Keratinocyte (primary cell): ENCODE data around the gene ZNF274. TPM values are rescaled to one million over a fixed set of nuclear protein-coding genes. Genes with fewer than 3 reads are reported as not detected.

ENCODE experiments used
- DNase-seq: peaks from one replicate; pipeline ENCODE4 v3.0.0-alpha.2; 2011; ENCODE audit warnings: low read depth, missing footprints, low spot score
- FAIRE-seq: peaks from 2 replicates; lab custom pipeline; 2011; peaks lifted over from hg19 to GRCh38; lab: Jason Lieb, UNC
- H2AFZ ChIP-seq: 2 replicates; pipeline ENCODE4 v1.6.0; 2012; ENCODE audit warnings: low read length, control low read depth, inconsistent platforms; ENCODE audit not compliant: control insufficient read depth
- H3K27ac ChIP-seq: 2 replicates; pipeline ENCODE4 v1.5.1; 2011; ENCODE audit warnings: low read length; ENCODE audit not compliant: control insufficient read depth, insufficient read depth
- H3K27me3 ChIP-seq: 3 replicates; pipeline ENCODE4 v1.6.0; 2011; ENCODE audit warnings: low read length; ENCODE audit not compliant: control insufficient read depth, insufficient read depth; ENCODE audit errors: extremely low read depth
- H3K36me3 ChIP-seq, 2 experiments: 2 replicates in 1 of 2; 3 replicates in 1 of 2; pipeline ENCODE4 v1.5.1; 2011; ENCODE audit warnings: low read length in 2 of 2, mild to moderate bottlenecking in 1 of 2; ENCODE audit not compliant: control insufficient read depth in 2 of 2, insufficient read depth in 2 of 2; ENCODE audit errors: extremely low read depth in 1 of 2
- H3K4me1 ChIP-seq: 3 replicates; pipeline ENCODE4 v1.5.1; 2011; ENCODE audit warnings: low read length; ENCODE audit not compliant: control insufficient read depth, insufficient read depth; ENCODE audit errors: extremely low read depth
- H3K4me2 ChIP-seq: 3 replicates; pipeline ENCODE4 v1.6.0; 2011; ENCODE audit warnings: low read depth, low read length; ENCODE audit not compliant: control insufficient read depth, insufficient read depth; ENCODE audit errors: extremely low read depth
- H3K4me3 ChIP-seq, 3 experiments: fragments of 200-600 bp in 1 of 3; sonication (generic) in 1 of 3; 2 replicates in 2 of 3; 3 replicates in 1 of 3; pipeline ENCODE4 v1.5.1; 2011 to 2016; ENCODE audit warnings: low read length in 3 of 3, mild to moderate bottlenecking in 3 of 3, control low read depth in 2 of 3, inconsistent platforms in 1 of 3, low read depth in 1 of 3, mixed read lengths in 1 of 3, mixed run types in 1 of 3, moderate library complexity in 1 of 3; ENCODE audit not compliant: control insufficient read depth in 2 of 3, insufficient read depth in 2 of 3; ENCODE audit errors: extremely low read depth in 1 of 3
- H3K79me2 ChIP-seq: 2 replicates; pipeline ENCODE4 v1.6.0; 2012; ENCODE audit warnings: low read length; ENCODE audit not compliant: control insufficient read depth, insufficient read depth
- H3K9ac ChIP-seq: 3 replicates; pipeline ENCODE4 v1.6.0; 2011; ENCODE audit warnings: low read length; ENCODE audit not compliant: control insufficient read depth, insufficient read depth; ENCODE audit errors: extremely low read depth
- H3K9me1 ChIP-seq: 3 replicates; pipeline ENCODE4 v1.6.0; 2011; ENCODE audit warnings: low read length; ENCODE audit not compliant: control insufficient read depth, insufficient read depth; ENCODE audit errors: extremely low read depth
- H3K9me3 ChIP-seq: 2 replicates; pipeline ENCODE4 v1.5.1; 2012; ENCODE audit warnings: low read depth, low read length; ENCODE audit not compliant: control insufficient read depth
- H4K20me1 ChIP-seq: 3 replicates; pipeline ENCODE4 v1.6.0; 2011; ENCODE audit warnings: low read length; ENCODE audit not compliant: control insufficient read depth, insufficient read depth; ENCODE audit errors: extremely low read depth
- CTCF ChIP-seq, 3 experiments: IDR thresholded peaks in 1 of 3; conservative IDR thresholded peaks in 1 of 3; optimal IDR thresholded peaks in 1 of 3; 2 replicates in 2 of 3; 3 replicates in 1 of 3; pipeline versions ENCODE3 to v1.5.1; 2011; ENCODE audit warnings: low read length in 3 of 3, mild to moderate bottlenecking in 3 of 3, moderate library complexity in 2 of 3, control low read depth in 1 of 3, inconsistent platforms in 1 of 3; ENCODE audit not compliant: insufficient read depth in 2 of 3; ENCODE audit errors: extremely low read depth in 1 of 3
- EZH2 ChIP-seq: IDR thresholded peaks from one replicate; pipeline ENCODE4 v1.6.1; 2012; ENCODE audit warnings: inconsistent platforms, mild to moderate bottlenecking, low read length, moderate library complexity
- dilution Hi-C: fragments of 300-500 bp; cut with MboI; formaldehyde crosslinking; loops from one replicate; pipeline ENCODE4 v1.7.0; 2020; ENCODE audit warnings: low sequenced_read_pairs; ENCODE audit not compliant: extremely low pct_ligation_motif_present
- polyA plus RNA-seq, 5 experiments: library from polyadenylated mRNA; depleted of rRNA in 3 of 5; stranded (reverse) in 3 of 5; stranded (forward) in 1 of 5; unstranded in 1 of 5; fragments of >200 nt; gene quantifications; 1 replicate in 1 of 5; 2 replicates in 3 of 5; 3 replicates in 1 of 5; pipeline versions ENCODE4 v1.2.1 to v1.2.3, GENCODE V29; 2011 to 2012; ENCODE audit warnings: missing spikeins in 2 of 5, low read depth in 1 of 5, low replicate concordance in 1 of 5

ZNF274 gene
- polyA plus RNA-seq, 1 donor (not counting 4 experiments of a cell fraction or from before 2014, with no cell fraction given) = 25.9 TPM

- Histone ChIP-seq H3K4me3 (no peak overlapping the region), H3K9me3 (peaks cover 82% of the 10 kb centered on the region), H4K20me1 (no peaks in the 10 kb centered on the region), H3K27ac (no peak overlapping the region), H3K79me2 (peaks cover 7% of the 10 kb centered on the region), H3K4me1 (no peaks in the 10 kb centered on the region), H3K9me1 (no peaks in the 10 kb centered on the region), H3K9ac (no peak overlapping the region), H3K4me2 (no peak overlapping the region), H3K36me3 (peaks cover 50 to 69% of the 10 kb centered on the region in 2 experiments), H3K27me3 (no peaks in the 10 kb centered on the region), H2AFZ (no peak overlapping the region)
- dilution Hi-C loops = no loop called here
- TF ChIP-seq CTCF (optimal IDR thresholded peaks at IDR 0.05 in 1 of 3, IDR thresholded peaks at IDR 0.05 in 1 of 3, conservative IDR thresholded peaks at IDR 0.05 in 1 of 3; ENCODE audit: extremely low read depth in 1 of 3, insufficient read depth in 2 of 3, low read length in 3 of 3) (no peak), EZH2 (no peak)
- DNase-seq = no peak
- no peak for FAIRE-seq
These were observed 14.2 kb downstream of the ZNF274 start for GRCh38 chr19:58196901-58197616.

GRCh38 chr19:58203814-58204475 lies 21.1 kb downstream of the ZNF274 start:
- no peaks in the 10 kb centered on the region for H3K9me1 ChIP-seq
- peaks cover 74% of the 10 kb centered on the region for H3K9me3 ChIP-seq
- DNase-seq (no peak), FAIRE-seq (no peak)
- no peaks in the 10 kb centered on the region for H3K27me3 ChIP-seq
- no peak overlapping the region for H3K27ac ChIP-seq
- no peak for TF ChIP-seq CTCF (optimal IDR thresholded peaks at IDR 0.05 in 1 of 3, IDR thresholded peaks at IDR 0.05 in 1 of 3, conservative IDR thresholded peaks at IDR 0.05 in 1 of 3; ENCODE audit: extremely low read depth in 1 of 3, insufficient read depth in 2 of 3, low read length in 3 of 3)
- no peak for TF ChIP-seq EZH2
- no peaks in the 10 kb centered on the region for H3K4me1 ChIP-seq
- dilution Hi-C loops = no loop called here
- no peak overlapping the region for H3K4me3 ChIP-seq
- H3K79me2 ChIP-seq = peaks cover 11% of the 10 kb centered on the region
- peaks cover 49 to 50% of the 10 kb centered on the region in 2 experiments for H3K36me3 ChIP-seq
- H3K4me2 ChIP-seq = no peak overlapping the region
- no peak overlapping the region for H2AFZ ChIP-seq
- H4K20me1 ChIP-seq = no peaks in the 10 kb centered on the region
- H3K9ac ChIP-seq = no peak overlapping the region
